ENCODE measurements around the gene UQCRC1.

The UQCRC1 gene

GRCh38 chr3:48569808-48570450 lies 39.5 kb downstream of the UQCRC1 start:
- no peak for DNase-seq

DNA sequence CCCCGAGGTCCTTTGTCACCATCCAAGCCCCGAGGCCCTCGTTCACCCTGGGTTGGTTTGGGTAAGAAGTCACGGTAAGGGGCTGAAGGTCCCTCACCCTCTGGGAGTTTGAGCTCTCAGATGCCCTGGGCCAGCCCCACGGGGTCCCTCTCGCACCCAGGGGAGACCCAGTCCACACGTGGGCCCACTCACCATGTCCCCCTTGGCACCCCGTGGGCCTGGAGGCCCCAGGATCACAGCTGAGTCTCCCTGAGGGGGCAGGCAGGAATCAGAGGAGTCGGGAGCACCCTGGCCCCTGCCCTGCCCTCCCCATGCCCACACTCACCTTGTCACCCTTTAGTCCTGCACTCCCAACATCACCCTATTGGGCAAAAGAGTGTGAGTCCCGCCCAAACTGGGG lies 40.0 kb downstream of the UQCRC1 start:
- DNase-seq, result no peak

- no peak for DNase-seq
These were observed 41.0 kb downstream of the UQCRC1 start for GRCh38 chr3:48568476-48568875.

- no peak for DNase-seq
These were observed 41.9 kb downstream of the UQCRC1 start for GRCh38 chr3:48567500-48567899.

DNA sequence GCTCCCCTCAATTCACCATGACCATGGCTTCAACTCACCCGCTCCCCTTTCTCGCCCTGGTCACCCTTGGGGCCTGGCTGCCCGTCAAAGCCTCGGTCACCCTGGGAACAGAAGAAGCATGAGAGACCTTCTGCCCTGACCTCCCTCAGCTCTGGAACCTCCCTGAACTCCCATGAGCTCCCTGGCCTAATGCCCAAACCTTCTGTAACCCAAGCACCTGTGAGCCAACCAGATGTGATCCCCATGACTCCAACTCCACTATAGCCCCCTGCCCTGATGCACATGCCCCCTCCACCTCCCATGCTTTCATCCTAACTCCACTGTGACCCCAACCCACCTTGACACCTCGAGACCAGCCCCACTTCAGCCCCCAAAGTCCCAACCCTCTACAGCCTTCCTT lies 42.4 kb downstream of the UQCRC1 start:
- DNase-seq, result no peak

DNA sequence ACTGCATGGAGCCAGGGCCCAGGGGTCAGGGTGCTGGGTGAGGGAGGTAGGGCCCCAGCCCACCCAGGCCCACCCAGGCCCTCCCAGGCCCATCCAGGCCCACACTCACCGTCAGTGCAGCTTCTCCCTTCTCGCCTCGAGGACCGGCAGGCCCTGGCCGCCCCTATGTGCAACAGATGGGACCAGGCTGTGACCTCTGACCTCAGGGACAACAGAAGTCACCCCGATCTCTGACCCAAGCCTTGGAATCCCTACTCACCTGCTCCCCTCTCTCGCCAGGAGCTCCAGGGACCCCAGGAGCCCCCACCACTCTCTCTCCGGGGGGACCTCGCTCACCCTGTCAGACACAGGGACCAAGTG lies 43.1 kb downstream of the UQCRC1 start:
- DNase-seq, result no peak

GRCh38 chr3:48565591-48566400 lies 43.6 kb downstream of the UQCRC1 start:
- no peak for DNase-seq

GRCh38 chr3:48565186-48565585 lies 44.3 kb downstream of the UQCRC1 start:
- DNase-seq, result no peak

GRCh38 chr3:48564667-48565066 lies 44.8 kb downstream of the UQCRC1 start:
- no peak for DNase-seq

GRCh38 chr3:48564022-48564421 lies 45.4 kb downstream of the UQCRC1 start:
- DNase-seq, result no peak

GRCh38 chr3:48563382-48563918 lies 46.0 kb downstream of the UQCRC1 start, which contains the start of gene UCN2:
Gene UCN2 (minus strand): TSS chr3:48563781. CDS start chr3:48563124, 657 bp downstream.
- no peak for DNase-seq

- no peak for DNase-seq
These were observed 46.9 kb downstream of the UQCRC1 start for GRCh38 chr3:48562367-48563095.

DNA sequence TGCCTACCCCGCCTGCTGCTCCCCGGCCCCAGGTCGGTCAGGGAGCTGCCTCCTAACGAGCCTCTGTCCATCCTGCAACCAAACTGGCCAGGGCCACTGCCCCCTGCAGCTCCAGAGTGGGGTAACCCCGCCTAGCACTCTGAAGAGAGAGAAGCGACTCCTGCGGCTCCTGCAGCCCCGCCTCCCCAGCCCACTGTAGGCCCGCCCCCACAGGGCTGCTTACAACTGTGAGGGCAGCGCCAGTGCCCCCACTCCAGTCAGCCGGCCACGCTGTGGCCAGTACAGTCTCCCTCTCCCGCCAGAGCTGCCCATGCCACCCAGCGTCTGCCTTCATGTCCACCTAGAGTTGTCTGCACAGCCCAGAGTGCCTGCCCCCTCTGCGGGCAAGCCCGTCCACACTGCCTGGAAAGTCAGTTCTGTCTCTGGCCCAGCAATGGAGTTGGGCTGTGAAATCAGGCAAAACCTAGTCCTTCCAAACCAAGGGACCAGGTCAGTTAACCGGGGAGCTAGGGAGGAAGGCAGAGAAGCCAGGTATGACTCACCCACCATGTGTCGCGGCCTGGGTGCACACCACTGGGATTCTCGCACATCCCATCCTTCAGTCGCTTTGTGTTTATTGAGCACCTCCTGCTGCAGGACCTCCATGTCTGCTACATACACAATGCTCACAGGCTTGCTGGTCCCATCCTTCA lies 48.3 kb downstream of the UQCRC1 start:
- no peak for DNase-seq

- no peak for DNase-seq
These were observed 48.8 kb downstream of the UQCRC1 start for GRCh38 chr3:48560648-48561018.

GRCh38 chr3:48558493-48559134 lies 50.8 kb downstream of the UQCRC1 start:
- no peak for DNase-seq

- peak; percentile 95 for DNase-seq
These were observed 52.4 kb downstream of the UQCRC1 start, which contains the start of gene PFKFB4 for GRCh38 chr3:48556796-48557626. Gene PFKFB4 (minus strand): TSS chr3:48556803. CDS start chr3:48556777, 26 bp downstream.

DNA sequence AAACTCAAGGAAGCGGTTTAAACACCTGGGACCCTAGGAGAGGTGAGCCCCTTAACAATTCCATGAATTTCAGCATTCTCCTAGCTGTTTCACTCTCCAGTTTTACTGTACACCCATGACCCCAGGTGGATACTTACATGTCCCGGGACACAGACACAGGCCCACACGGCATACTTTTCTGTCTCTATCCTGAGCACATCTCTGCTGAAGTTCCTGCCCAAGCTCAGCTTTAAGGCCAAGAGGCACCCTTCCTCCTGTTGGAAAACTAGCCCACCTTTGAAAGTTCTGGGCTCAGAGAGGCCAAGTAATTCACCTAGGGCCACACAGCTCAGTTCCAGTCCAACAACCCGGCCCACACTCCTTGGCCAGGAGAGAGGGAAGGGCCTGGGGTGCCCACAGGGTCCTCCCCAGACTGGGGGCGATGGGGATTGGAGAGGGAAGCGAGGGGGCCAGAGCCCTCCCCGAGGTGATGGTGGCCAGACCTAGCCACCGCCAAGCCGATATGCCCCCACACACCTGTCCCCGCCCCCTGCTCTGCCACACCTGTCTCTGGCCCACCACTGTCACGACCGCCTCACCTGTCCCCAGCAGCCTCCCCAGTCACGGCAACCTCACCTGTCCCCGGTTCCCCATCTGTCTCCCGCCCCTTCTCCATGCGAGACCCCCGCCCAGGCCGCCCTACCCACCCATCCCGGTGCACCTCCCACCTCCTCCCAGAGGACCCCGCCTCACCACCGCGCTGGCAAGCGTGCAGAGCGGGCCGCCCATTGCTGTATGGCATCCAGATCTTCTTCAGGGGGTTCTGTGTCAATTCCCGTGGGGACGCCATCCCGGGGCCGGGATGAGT lies 53.3 kb downstream of the UQCRC1 start:
- no peak for DNase-seq

DNA sequence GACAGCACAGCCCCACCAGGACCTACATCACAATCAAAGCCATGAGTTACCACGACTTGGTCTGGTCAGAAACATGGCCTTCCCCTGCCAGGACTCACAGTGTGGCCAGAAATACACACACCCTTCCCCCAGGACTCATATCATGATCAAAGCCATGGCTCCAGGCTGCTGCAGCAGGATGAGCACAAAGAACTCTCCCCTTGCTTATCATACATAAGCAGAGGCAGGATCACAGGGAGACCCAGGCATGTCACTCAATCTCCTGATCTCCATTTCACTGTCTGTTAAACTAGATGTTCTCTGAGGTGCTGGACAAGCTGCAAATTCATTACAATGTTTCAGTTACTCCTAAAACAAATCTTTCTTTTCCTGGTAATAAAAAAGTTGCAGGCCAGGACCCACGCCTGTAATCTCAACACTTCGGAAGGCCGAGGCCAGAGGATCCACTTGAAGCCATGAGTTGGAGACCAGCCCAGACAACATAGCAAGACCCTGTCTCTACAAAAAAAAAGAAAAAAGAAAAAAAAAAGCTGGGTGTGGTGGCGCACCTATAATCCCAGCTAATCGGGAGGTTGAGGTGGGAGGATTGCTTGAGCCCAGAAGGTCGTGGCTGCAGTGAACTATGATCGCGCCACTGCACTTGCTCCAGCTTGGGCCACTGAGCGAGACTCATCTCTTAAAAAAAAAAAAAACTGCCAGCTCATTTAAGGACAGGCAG lies 54.1 kb downstream of the UQCRC1 start:
- DNase-seq, result no peak

All from COR-L47 (cell line).